SH-SY5Y (cell line): ENCODE data around the gene PLXDC2.

Experiments
- GATA2 ChIP-seq: IDR thresholded peaks from 2 replicates; pipeline ENCODE4 v1.6.1; 2011; ENCODE audit warnings: mild to moderate bottlenecking, low read depth, low read length
- GATA3 ChIP-seq: IDR thresholded peaks from 2 replicates; pipeline ENCODE4 v1.6.1; 2011; ENCODE audit warnings: low read depth, mild to moderate bottlenecking, low read length, moderate library complexity

DNA sequence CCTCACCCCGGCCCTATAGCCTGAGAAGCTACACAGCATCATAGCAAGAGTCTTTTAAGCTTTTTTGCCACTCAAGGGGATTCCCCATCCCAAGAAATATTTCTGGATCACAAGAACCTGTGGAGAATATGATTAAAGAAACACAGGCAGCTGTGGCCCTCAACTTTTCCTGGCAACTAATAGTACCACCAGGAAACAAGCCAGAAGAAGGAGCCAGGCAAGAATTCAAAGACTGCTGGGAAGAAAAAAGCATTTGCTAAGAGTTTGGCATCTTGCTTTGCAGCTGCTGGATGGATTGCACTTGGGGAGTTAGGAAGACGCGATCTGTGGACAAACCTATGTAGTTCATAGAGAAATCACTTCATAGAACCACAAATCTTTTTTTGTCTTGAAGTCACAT is 437.8 kb downstream of the PLXDC2 start:
- TF ChIP-seq GATA2: no peak
- TF ChIP-seq GATA3: no peak
